ENCODE measurements around the gene GNLY.
A peak's percentile ranks its signal among the peaks of the same experiment; 100 is the strongest.

Gene GNLY

GRCh38 chr2:85684806-85685205, 9.4 kb upstream of the GNLY start:
- DNase-seq (ENCODE audit: low spot score), result no peak

DNA sequence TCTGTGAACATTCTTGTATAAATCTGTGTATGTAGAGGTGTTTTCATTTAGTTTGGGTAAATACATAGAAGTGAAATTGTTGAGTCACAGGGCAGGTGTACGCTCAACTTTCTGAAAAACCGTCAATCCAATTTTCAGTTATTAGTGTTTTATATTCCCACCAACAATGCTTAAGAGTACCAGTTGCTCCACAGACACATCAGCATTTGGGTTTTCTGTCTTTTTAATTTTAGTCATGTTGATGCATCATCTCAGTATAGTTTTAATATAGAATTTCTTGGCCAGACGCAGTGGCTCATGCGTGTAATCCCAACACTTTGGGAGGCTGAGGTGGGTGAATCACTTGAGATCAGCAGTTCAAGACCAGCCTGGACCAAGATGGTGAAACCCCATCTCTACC, 3.2 kb upstream of the GNLY start:
- no peak for DNase-seq (ENCODE audit: low spot score)

GRCh38 chr2:85692039-85692645, 2.0 kb upstream of the GNLY start:
- DNase-seq (ENCODE audit: low spot score), result no peak

GRCh38 chr2:85695121-85695520, 963 bp downstream of the GNLY start:
- DNase-seq (ENCODE audit: low spot score), result no peak

- no peak for DNase-seq (ENCODE audit: low spot score)
Observed at GRCh38 chr2:85695691-85696668, 1.8 kb downstream of the GNLY start.

GRCh38 chr2:85697096-85697495, 2.9 kb downstream of the GNLY start:
- DNase-seq (ENCODE audit: low spot score), result no peak

- no peak for DNase-seq (ENCODE audit: low spot score)
Observed at GRCh38 chr2:85697716-85698115, 3.6 kb downstream of the GNLY start.

- no peak for DNase-seq (ENCODE audit: low spot score)
Observed at GRCh38 chr2:85698184-85698879, 4.2 kb downstream of the GNLY start.

- no peak for DNase-seq (ENCODE audit: low spot score)
Observed at GRCh38 chr2:85698880-85699254, 4.7 kb downstream of the GNLY start.

DNA sequence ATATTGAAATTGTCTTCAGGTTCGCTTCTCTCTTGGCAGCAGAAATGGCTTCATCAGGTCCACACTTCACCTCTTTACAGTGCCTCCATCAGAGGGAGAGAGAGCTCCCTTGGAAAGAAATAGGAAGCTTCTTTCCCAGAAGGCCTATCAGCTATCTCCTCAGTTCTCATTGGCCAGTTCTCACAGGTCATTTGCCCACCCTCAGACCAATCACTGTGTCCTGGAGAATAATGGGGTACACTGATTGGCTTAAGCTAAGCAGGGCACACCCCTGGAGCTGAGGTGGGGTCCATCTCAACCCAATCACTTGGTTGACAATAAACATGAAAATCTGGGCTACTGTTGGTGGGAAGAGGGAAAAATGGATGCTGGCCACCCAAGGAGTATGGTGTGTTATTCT, 5.2 kb downstream of the GNLY start:
- no peak for DNase-seq (ENCODE audit: low spot score)

DNA sequence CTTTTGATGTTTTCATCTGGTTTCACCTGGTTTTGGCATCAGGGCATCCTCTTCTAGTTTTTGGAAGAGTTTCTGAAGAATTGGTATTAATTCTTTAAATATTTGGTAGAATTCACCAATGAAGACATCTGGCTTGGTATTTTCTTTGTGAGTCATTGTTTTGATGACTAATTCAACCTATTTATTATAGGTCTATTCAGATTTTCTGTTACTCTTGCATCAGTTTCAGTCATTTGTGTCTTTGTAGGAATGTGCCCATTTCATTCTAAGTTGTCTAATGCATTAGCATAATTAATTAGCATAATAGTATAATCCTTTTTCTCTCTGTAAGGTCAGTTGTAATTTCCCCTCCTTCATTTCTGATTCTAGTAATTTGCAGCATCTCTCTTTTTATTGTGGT, 8.0 kb downstream of the GNLY start:
- peak; percentile 34 for DNase-seq (ENCODE audit: low spot score)

- no peak for DNase-seq (ENCODE audit: low spot score)
Observed at GRCh38 chr2:85702800-85703199, 8.6 kb downstream of the GNLY start.

DNA sequence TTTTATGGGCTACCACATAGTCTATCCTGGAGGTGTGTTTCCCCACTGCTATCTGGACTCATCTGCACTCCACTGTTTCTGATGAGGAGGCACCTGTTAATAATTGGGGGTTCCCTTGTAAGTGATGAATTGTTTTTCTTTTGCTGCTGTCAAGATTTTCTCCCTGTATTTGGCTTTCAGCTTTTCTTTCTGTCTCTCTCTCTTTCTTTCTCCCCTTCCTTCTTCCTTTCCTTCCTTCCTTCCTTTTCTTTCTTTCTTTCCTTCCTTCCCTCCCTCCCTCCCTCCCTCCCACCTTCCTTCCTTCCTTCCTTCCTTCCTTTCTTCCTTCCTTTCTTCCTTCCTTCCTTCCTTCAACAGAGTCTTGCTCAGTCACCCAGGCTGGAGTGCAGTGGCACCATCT, 9.2 kb downstream of the GNLY start:
- DNase-seq (ENCODE audit: low spot score), result no peak

GRCh38 chr2:85704038-85704437, 9.9 kb downstream of the GNLY start:
- DNase-seq (ENCODE audit: low spot score), result no peak

DNA sequence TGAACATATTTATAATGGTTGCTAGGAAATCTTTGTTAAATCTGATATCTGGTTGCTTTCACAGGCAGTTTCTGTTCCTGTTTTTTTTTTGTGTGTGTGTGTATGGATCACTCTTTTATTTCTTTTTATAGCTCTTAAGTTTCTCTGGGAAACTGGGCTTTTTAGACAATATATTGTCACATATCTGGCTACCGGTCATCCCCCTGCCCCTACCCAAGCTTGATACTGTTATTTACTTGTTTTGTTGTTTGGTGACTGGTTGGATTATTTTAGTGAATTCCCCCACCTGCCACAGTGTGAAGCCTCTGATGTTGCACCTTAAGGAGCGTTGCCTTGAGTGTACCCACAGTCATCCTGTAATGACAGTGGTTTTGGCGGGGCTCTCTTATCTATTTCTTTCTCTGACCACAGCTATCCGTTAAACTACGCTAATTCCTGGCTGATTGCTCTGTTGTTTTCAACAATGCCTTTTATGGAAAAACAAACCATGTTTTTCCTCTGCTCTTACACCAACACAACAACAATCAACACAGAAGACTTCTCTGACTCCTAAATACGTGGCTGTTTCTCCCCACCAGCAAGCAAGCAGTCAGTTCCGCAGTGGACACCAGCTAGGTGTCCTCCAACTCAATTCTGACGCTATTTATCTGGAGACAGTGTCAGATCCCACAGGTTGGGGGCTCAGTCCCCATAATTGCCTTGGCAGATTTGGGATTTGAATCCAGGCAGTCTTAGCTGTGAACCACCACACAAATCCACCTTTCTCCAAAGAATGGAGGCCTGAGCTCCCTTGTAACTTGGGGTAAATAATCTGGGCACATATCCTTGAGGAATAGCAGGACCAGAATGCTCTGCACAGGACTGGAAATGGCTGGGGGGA, 10.9 kb downstream of the GNLY start:
- no peak for DNase-seq (ENCODE audit: low spot score)

DNA sequence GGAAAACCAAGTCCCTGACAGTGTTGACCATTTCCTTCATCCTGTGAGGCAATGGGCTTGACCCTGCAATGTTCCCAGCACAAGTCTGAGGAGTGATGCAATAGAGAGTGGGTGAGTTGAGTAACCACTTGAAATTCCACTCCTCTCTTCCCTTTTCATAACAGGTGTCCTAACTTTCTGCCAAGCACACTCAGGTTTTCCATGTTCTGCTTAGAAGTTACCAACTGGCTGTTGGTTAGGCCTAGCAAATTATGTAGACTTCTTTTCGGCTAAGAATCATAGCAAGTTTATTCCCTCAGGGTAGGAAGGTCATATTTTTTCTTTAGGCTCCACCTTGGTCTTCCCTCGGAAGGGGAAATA, 11.5 kb downstream of the GNLY start:
- peak; percentile 81 for DNase-seq (ENCODE audit: low spot score)

- DNase-seq (ENCODE audit: low spot score), result no peak
Observed at GRCh38 chr2:85706063-85706462, 11.9 kb downstream of the GNLY start.

DNA sequence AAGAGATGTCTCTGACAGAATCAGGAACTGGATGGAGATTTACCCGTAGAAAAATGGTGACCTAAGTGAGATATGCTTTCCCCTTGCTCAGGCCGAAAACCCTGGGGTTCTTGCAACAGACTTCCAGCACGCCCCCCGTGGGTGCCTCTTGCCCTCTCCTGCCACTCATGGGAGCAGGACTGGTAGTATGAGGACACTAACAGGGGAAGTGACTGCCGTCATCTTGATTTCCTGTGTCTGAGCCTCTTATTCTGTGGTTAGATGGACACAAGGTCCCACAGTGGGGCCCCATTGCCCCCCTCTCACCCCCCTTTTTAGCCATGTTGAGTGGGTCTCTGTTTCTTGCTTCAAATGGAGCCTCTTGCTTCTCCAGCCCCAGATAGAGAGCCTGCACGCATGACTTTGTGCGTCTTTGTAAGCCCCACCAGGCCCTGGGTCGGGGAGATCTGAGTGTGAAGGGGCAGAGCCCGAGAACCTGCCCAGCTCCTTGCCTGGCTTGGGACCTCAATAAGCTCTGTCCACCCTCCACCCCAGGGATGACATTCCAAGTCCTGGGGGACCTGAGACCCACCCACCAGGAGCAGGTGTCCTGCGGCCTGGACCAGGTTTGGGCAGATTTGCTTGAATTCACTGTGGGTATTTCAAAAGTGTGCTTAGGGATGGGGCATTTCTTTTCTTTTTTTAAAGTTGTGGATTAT, 12.6 kb downstream of the GNLY start:
- no peak for DNase-seq (ENCODE audit: low spot score)

DNA sequence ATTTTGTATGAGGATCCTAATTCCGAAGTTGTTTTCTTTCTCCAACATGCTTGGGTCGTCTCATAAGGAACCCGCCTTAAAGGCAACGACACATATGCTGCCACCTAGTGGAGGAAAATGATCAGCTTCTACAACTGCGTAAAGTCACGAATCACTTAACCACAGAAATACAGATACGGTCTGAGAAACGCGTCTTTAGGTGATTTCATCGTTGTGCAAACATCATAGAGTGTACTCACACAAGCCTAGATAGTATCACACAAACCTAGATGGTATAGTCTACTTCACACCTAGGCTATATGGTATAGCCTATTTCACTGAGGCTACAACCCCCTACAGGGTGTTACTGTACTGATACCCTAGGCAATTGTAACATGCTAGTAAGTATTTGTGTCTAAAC, 13.1 kb downstream of the GNLY start:
- peak; percentile 79 for DNase-seq (ENCODE audit: low spot score)

DNA sequence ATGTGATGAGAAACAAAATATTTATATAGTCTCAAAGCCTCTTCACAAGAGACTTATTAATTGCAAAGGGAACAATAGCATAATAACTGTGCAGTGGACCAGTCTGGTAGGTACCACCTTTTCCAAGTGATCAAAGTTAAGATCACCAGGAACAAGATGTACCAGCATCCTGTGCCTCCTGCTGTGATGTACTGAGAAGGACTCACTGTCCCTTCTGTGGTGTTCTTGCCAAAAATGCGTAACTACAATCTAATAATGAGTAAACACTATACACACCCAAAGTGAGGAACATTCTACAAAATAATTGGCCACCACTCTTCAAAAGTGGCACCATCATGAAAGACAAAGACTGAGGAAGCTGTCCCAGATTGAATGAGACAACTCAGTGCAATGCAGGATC, 14.5 kb downstream of the GNLY start:
- DNase-seq (ENCODE audit: low spot score), result no peak

DNA sequence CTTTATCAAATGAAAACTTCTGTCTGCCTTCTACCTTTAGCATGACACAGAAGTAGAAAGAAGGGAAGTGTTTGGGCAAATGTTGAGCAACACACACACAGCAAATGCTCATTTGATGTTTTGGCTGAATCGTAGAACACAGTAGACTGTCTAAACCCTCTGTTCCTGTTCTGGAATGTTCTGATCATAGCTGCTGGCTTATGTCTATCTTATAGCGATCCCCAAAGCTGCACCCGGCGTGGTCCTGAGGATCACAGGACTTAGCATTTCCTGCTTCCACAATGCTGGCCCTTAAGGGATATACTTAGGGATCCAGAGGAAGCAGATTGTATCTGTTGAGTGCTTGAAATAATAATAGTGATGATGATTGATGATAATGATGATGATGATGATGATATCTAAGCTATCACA, 15.2 kb downstream of the GNLY start:
- no peak for DNase-seq (ENCODE audit: low spot score)
